GM19023 (cell line): ENCODE data around the gene C16orf89.
A peak's percentile ranks its signal among the peaks of the same experiment; 100 is the strongest.
"Not testable (repeated sequence)": the region's sequence is repeated elsewhere in the genome, so short reads cannot be mapped to it uniquely, and the experiment has no call there.

Experiments used
- ATAC-seq: cut with Tn5 transposase; IDR thresholded peaks from one replicate; pipeline ENCODE4 v1.9.1; 2021; ENCODE audit warnings: mild to moderate bottlenecking, moderate library complexity; ENCODE audit not compliant: unreplicated experiment

Gene C16orf89

GRCh38 chr16:5062051-5062450, 3.7 kb downstream of the C16orf89 start:
- ATAC-seq = no peak

- no peak for ATAC-seq
Observed at GRCh38 chr16:5060073-5060641, 5.6 kb downstream of the C16orf89 start.

- ATAC-seq = no peak
Observed at GRCh38 chr16:5059386-5060072, 6.2 kb downstream of the C16orf89 start.

GRCh38 chr16:5058476-5058875, 7.3 kb downstream of the C16orf89 start:
- ATAC-seq = no peak

- ATAC-seq = peak; percentile 74
Observed at GRCh38 chr16:5056352-5056751, 9.4 kb downstream of the C16orf89 start.

- no peak for ATAC-seq
Observed at GRCh38 chr16:5054876-5055865, 10.6 kb downstream of the C16orf89 start.

- no peak for ATAC-seq
Observed at GRCh38 chr16:5046914-5047313, 18.8 kb downstream of the C16orf89 start.

GRCh38 chr16:5045499-5046115, 20.1 kb downstream of the C16orf89 start:
- no peak for ATAC-seq

- not testable (repeated sequence) for ATAC-seq
Observed at GRCh38 chr16:5044581-5044980, 21.2 kb downstream of the C16orf89 start.

- no peak for ATAC-seq
Observed at GRCh38 chr16:5044011-5044540, 21.7 kb downstream of the C16orf89 start.

GRCh38 chr16:5042574-5043171, 23.1 kb downstream of the C16orf89 start:
- ATAC-seq = no peak

- peak; percentile 62 for ATAC-seq
Observed at GRCh38 chr16:5041600-5042133, 24.1 kb downstream of the C16orf89 start.

GRCh38 chr16:5040451-5040850, 25.3 kb downstream of the C16orf89 start:
- no peak for ATAC-seq

GRCh38 chr16:5036228-5037156, 29.3 kb downstream of the C16orf89 start:
- ATAC-seq = no peak

- ATAC-seq = no peak
Observed at GRCh38 chr16:5035909-5036227, 29.9 kb downstream of the C16orf89 start.

GRCh38 chr16:5034167-5034523, 31.6 kb downstream of the C16orf89 start:
- no peak for ATAC-seq

GRCh38 chr16:5033256-5034166, 32.2 kb downstream of the C16orf89 start, which contains the start of gene NAGPA:
Gene NAGPA, minus strand, starts transcription at chr16:5033935. Its CDS starts 21 bp downstream, at chr16:5033914.
- ATAC-seq = peak; percentile 88

GRCh38 chr16:5032748-5033167, 33.0 kb downstream of the C16orf89 start:
- ATAC-seq = no peak
